Esophagus muscularis mucosa (tissue), 4 donors: Measurements from ENCODE around the gene SLC9A5.

Experiments
- EP300 ChIP-seq: sonication (generic); formaldehyde crosslinking; IDR thresholded peaks from one replicate; pipeline ENCODE4 v1.6.1; 2017; ENCODE audit warnings: antibody characterized with exemption
- POLR2A ChIP-seq: fragments of 450-650 bp; IDR thresholded peaks from one replicate; pipeline ENCODE4 v1.6.1; 2017; ENCODE audit warnings: antibody characterized with exemption, moderate library complexity, mild to moderate bottlenecking, low read depth
- TF ChIP-seq, protein P1 (sequence below), 3 experiments: fragments of 200-600 bp in 2 of 3; fragments of 450-650 bp in 1 of 3; sonication (generic) in 2 of 3; IDR thresholded peaks; one replicate each; pipeline ENCODE4 v1.5.1; 2017 to 2019; ENCODE audit warnings: antibody characterized with exemption in 3 of 3, mild to moderate bottlenecking in 2 of 3, moderate library complexity in 1 of 3

DNA sequence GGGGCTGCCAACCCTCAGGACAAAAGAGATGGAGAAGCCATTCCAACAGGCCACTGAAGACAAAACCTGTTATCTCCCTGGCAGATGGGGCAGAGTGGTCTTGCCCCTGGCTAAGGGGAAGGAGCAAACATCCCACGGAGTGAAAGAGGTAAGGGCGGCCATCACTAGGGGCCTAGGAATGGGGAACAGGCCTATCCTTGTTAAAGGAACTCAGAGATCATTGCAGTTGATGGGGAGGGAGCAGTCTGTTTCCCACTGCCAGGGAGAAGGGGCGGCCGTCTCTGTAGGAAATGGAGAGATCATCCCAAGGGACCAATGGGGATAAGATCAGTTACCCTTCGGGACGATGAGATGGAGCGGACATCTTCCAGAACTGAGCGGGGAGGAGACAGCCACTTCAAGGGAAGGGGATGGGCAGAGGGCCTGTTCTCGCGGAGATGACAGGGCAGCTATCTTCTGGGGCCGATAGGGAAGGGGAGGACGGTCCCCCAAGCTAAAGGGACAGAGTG, 22.4 kb upstream of the SLC9A5 start:
- TF ChIP-seq POLR2A (no peak), EP300 (no peak)
- TF ChIP-seq, protein P1, sequence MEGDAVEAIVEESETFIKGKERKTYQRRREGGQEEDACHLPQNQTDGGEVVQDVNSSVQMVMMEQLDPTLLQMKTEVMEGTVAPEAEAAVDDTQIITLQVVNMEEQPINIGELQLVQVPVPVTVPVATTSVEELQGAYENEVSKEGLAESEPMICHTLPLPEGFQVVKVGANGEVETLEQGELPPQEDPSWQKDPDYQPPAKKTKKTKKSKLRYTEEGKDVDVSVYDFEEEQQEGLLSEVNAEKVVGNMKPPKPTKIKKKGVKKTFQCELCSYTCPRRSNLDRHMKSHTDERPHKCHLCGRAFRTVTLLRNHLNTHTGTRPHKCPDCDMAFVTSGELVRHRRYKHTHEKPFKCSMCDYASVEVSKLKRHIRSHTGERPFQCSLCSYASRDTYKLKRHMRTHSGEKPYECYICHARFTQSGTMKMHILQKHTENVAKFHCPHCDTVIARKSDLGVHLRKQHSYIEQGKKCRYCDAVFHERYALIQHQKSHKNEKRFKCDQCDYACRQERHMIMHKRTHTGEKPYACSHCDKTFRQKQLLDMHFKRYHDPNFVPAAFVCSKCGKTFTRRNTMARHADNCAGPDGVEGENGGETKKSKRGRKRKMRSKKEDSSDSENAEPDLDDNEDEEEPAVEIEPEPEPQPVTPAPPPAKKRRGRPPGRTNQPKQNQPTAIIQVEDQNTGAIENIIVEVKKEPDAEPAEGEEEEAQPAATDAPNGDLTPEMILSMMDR (IDR thresholded peaks at IDR 0.05): no peak
